HepG2 (cell line): ENCODE measurements around the gene BRD8. TPM values are rescaled to one million over a fixed set of nuclear protein-coding genes. Genes with fewer than 3 reads are reported as not detected.

Experiments
- ARID2 ChIP-seq: sonication (generic); formaldehyde crosslinking; IDR thresholded peaks from 2 replicates; pipeline ENCODE4 v1.8.1; 2022; ENCODE audit warnings: mild to moderate bottlenecking, missing genetic modification reagents, borderline replicate concordance
- ATM ChIP-seq: fragments of 450-650 bp; IDR thresholded peaks from 2 replicates; pipeline ENCODE4 v1.7.1; 2017; ENCODE audit warnings: mild to moderate bottlenecking, borderline replicate concordance
- EEA1 ChIP-seq: sonication (generic); formaldehyde crosslinking; IDR thresholded peaks from 2 replicates; pipeline ENCODE4 v1.5.1; 2020; ENCODE audit warnings: mild to moderate bottlenecking, missing genetic modification reagents, borderline replicate concordance
- KDM4B ChIP-seq: sonication (generic); formaldehyde crosslinking; IDR thresholded peaks from 2 replicates; pipeline ENCODE4 v1.4.0; 2020; ENCODE audit warnings: missing genetic modification reagents
- KLF13 ChIP-seq: sonication (generic); formaldehyde crosslinking; IDR thresholded peaks from 2 replicates; pipeline ENCODE4 v1.4.0; 2020; ENCODE audit warnings: mild to moderate bottlenecking, missing genetic modification reagents
- MIER3 ChIP-seq: IDR thresholded peaks from 2 replicates; pipeline ENCODE4 v1.6.1; 2016; ENCODE audit warnings: missing compliant biosample characterization, borderline replicate concordance
- RBAK ChIP-seq: sonication (generic); formaldehyde crosslinking; IDR thresholded peaks from 2 replicates; pipeline ENCODE4 v1.5.1; 2020; ENCODE audit warnings: mild to moderate bottlenecking, missing genetic modification reagents
- RXRB ChIP-seq: IDR thresholded peaks from 2 replicates; pipeline ENCODE4 v1.6.1; 2016; ENCODE audit warnings: borderline replicate concordance, missing genetic modification reagents, missing compliant biosample characterization
- SMARCE1 ChIP-seq: fragments of 450-650 bp; IDR thresholded peaks from 2 replicates; pipeline ENCODE4 v1.6.1; 2017; ENCODE audit warnings: borderline replicate concordance
- ZBTB21 ChIP-seq: sonication (generic); formaldehyde crosslinking; IDR thresholded peaks from 2 replicates; pipeline ENCODE4 v1.4.0; 2020; ENCODE audit warnings: missing genetic modification reagents
- ZFP37 ChIP-seq: sonication (generic); formaldehyde crosslinking; IDR thresholded peaks from 2 replicates; pipeline ENCODE4 v1.4.0; 2020; ENCODE audit warnings: missing genetic modification reagents, borderline replicate concordance
- ZMAT3 ChIP-seq: sonication (generic); formaldehyde crosslinking; conservative IDR thresholded peaks from 2 replicates; pipeline ENCODE4 v1.7.0; 2021; ENCODE audit warnings: missing genetic modification reagents
- ZNF225 ChIP-seq: sonication (generic); formaldehyde crosslinking; IDR thresholded peaks from 2 replicates; pipeline ENCODE4 v1.4.0; 2020; ENCODE audit warnings: mild to moderate bottlenecking, missing genetic modification reagents
- ZNF432 ChIP-seq: sonication (generic); formaldehyde crosslinking; IDR thresholded peaks from 2 replicates; pipeline ENCODE4 v1.5.0; 2020; ENCODE audit warnings: missing genetic modification reagents, mild to moderate bottlenecking, borderline replicate concordance
- ZNF441 ChIP-seq: sonication (generic); formaldehyde crosslinking; IDR thresholded peaks from 2 replicates; pipeline ENCODE4 v1.7.0; 2021; ENCODE audit warnings: missing genetic modification reagents, borderline replicate concordance
- ZZZ3 ChIP-seq: sonication (generic); formaldehyde crosslinking; IDR thresholded peaks from 2 replicates; pipeline ENCODE4 v1.4.0; 2020; ENCODE audit warnings: missing genetic modification reagents, mild to moderate bottlenecking, borderline replicate concordance
- polyA plus RNA-seq, 8 experiments: library from polyadenylated mRNA; depleted of rRNA in 3 of 8; stranded (reverse) in 7 of 8; unstranded in 1 of 8; fragments of >200 nt; fragmentation: Illumina TruSeq in 4 of 8; extraction: Trizol in 4 of 8; gene quantifications; 2 replicates each; pipeline versions ENCODE4 v1.2.1 to v1.2.3, GENCODE V29; 2011 to 2016; ENCODE audit warnings: low read depth in 4 of 8, missing spikeins in 1 of 8, mixed read lengths in 1 of 8; ENCODE audit not compliant: insufficient read depth in 1 of 8
- total RNA-seq, 5 experiments: library from RNA; depleted of rRNA; stranded (reverse); fragments of >200 nt; fragmentation: Illumina TruSeq; extraction: Trizol; gene quantifications; 2 replicates each; pipeline ENCODE4 v1.2.3, GENCODE V29; 2016; ENCODE audit warnings: low read depth in 1 of 5
- TF ChIP-seq, protein P1 (sequence below): sonication (generic); formaldehyde crosslinking; IDR thresholded peaks from 2 replicates; pipeline ENCODE4 v1.4.0; 2020; ENCODE audit warnings: mild to moderate bottlenecking, missing genetic modification reagents
- TF ChIP-seq, protein P2 (sequence below): fragments of 450-650 bp; IDR thresholded peaks from 2 replicates; pipeline ENCODE4 v1.6.1; 2016
- TF ChIP-seq, protein P3 (sequence below): sonication (generic); formaldehyde crosslinking; conservative IDR thresholded peaks from 2 replicates; pipeline ENCODE4 v1.8.0; 2022; ENCODE audit warnings: low read depth, missing genetic modification reagents
- TF ChIP-seq, protein P4 (sequence below): sonication (generic); formaldehyde crosslinking; IDR thresholded peaks from 2 replicates; pipeline ENCODE4 v1.9.0; 2022; ENCODE audit warnings: missing genetic modification reagents, mild to moderate bottlenecking, borderline replicate concordance
- TF ChIP-seq, protein P5 (sequence below): sonication (generic); formaldehyde crosslinking; IDR thresholded peaks from 2 replicates; pipeline ENCODE4 v1.4.0; 2020; ENCODE audit warnings: missing genetic modification reagents

Gene BRD8
- total and polyA plus RNA-seq, 2 of the 13 experiments (the other 11 are each of a cell fraction or from before 2014, with no cell fraction given), result 62.5 to 71.1 TPM

DNA sequence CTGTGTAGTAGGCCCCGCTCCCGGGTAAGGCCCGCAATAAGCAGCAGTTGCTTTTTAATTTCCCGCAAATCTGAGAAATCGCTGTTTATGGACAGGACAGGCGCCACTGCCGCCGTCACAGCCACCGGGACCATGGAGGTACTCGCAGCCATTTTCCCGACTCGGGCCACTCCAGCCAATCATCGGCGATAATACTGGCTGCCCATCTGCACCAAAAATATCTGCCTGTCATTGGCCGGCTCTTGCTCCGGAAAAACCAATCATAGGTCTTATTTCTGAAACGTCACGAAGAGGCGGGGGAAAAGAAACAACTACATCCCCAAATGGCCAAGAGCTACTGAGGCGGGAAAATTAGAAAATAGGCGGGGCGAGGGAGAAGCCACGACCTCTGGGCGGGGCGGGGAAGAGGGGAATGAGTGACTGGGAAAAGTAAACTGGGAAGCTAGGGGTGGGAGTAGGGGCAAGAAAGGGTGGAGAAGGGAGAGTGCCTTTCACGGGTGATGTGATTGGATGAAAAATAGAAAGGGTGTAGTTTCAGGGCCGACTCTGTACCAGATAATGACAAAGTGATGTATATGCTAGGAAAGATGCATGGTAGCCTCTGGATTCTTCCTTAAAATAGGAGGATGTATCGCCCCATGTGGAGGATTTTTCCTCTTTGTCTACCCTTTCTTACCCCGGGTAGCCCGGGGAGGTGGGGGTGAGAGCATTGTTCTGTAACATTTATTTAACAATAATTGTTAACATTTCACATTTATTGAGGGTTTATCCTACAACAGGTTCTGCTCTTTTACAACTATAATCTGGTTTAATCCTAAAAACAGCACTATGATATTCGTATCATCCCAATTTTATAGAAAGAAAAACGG lies 35.0 kb upstream of the BRD8 start, which contains the start of gene CDC23 (continued):
- TF ChIP-seq ZFP37 (CRISPR knock-in tag) (no peak), KDM4B (CRISPR knock-in tag) (no peak), ARID2 (CRISPR knock-in tag) (no peak; the same call in 1 of the 2 replicates), ZNF225 (CRISPR knock-in tag) (peak; percentile 62; the same call in 1 of the 2 replicates), ZNF432 (CRISPR knock-in tag) (no peak), SMARCE1 (no peak), MIER3 (CRISPR knock-in tag) (no peak), RXRB (CRISPR knock-in tag) (no peak; the same call in 1 of the 2 replicates), ATM (no peak), EEA1 (CRISPR knock-in tag) (no peak), ZBTB21 (no peak), ZMAT3 (CRISPR knock-in tag) (0 out of 2 replicates have a peak, but pooled peaks have one; percentile 51), ZNF441 (CRISPR knock-in tag) (no peak; the same call in 1 of the 2 replicates), KLF13 (no peak), ZZZ3 (CRISPR knock-in tag) (no peak), RBAK (CRISPR knock-in tag) (no peak)
- TF ChIP-seq, protein P1, sequence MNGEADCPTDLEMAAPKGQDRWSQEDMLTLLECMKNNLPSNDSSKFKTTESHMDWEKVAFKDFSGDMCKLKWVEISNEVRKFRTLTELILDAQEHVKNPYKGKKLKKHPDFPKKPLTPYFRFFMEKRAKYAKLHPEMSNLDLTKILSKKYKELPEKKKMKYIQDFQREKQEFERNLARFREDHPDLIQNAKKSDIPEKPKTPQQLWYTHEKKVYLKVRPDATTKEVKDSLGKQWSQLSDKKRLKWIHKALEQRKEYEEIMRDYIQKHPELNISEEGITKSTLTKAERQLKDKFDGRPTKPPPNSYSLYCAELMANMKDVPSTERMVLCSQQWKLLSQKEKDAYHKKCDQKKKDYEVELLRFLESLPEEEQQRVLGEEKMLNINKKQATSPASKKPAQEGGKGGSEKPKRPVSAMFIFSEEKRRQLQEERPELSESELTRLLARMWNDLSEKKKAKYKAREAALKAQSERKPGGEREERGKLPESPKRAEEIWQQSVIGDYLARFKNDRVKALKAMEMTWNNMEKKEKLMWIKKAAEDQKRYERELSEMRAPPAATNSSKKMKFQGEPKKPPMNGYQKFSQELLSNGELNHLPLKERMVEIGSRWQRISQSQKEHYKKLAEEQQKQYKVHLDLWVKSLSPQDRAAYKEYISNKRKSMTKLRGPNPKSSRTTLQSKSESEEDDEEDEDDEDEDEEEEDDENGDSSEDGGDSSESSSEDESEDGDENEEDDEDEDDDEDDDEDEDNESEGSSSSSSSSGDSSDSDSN (CRISPR knock-in tag), result peak; percentile 28; the same call in 1 of the 2 replicates
- TF ChIP-seq, protein P2, sequence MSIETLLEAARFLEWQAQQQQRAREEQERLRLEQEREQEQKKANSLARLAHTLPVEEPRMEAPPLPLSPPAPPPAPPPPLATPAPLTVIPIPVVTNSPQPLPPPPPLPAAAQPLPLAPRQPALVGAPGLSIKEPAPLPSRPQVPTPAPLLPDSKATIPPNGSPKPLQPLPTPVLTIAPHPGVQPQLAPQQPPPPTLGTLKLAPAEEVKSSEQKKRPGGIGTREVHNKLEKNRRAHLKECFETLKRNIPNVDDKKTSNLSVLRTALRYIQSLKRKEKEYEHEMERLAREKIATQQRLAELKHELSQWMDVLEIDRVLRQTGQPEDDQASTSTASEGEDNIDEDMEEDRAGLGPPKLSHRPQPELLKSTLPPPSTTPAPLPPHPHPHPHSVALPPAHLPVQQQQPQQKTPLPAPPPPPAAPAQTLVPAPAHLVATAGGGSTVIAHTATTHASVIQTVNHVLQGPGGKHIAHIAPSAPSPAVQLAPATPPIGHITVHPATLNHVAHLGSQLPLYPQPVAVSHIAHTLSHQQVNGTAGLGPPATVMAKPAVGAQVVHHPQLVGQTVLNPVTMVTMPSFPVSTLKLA, result peak; percentile 59
- TF ChIP-seq, protein P3, sequence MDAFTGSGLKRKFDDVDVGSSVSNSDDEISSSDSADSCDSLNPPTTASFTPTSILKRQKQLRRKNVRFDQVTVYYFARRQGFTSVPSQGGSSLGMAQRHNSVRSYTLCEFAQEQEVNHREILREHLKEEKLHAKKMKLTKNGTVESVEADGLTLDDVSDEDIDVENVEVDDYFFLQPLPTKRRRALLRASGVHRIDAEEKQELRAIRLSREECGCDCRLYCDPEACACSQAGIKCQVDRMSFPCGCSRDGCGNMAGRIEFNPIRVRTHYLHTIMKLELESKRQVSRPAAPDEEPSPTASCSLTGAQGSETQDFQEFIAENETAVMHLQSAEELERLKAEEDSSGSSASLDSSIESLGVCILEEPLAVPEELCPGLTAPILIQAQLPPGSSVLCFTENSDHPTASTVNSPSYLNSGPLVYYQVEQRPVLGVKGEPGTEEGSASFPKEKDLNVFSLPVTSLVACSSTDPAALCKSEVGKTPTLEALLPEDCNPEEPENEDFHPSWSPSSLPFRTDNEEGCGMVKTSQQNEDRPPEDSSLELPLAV (CRISPR knock-in tag), result no peak
- TF ChIP-seq, protein P4, sequence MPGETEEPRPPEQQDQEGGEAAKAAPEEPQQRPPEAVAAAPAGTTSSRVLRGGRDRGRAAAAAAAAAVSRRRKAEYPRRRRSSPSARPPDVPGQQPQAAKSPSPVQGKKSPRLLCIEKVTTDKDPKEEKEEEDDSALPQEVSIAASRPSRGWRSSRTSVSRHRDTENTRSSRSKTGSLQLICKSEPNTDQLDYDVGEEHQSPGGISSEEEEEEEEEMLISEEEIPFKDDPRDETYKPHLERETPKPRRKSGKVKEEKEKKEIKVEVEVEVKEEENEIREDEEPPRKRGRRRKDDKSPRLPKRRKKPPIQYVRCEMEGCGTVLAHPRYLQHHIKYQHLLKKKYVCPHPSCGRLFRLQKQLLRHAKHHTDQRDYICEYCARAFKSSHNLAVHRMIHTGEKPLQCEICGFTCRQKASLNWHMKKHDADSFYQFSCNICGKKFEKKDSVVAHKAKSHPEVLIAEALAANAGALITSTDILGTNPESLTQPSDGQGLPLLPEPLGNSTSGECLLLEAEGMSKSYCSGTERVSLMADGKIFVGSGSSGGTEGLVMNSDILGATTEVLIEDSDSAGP (CRISPR knock-in tag), result peak; percentile 65; the same call in 1 of the 2 replicates
- TF ChIP-seq, protein P5, sequence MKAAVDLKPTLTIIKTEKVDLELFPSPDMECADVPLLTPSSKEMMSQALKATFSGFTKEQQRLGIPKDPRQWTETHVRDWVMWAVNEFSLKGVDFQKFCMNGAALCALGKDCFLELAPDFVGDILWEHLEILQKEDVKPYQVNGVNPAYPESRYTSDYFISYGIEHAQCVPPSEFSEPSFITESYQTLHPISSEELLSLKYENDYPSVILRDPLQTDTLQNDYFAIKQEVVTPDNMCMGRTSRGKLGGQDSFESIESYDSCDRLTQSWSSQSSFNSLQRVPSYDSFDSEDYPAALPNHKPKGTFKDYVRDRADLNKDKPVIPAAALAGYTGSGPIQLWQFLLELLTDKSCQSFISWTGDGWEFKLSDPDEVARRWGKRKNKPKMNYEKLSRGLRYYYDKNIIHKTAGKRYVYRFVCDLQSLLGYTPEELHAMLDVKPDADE, result no peak
